K562 (cell line): Measurements from ENCODE around the gene PRRC2A. TPM values are rescaled to one million over a fixed set of nuclear protein-coding genes. Genes with fewer than 3 reads are reported as not detected.
A peak's percentile ranks its signal among the peaks of the same experiment; 100 is the strongest.

Experiments used
- ATAC-seq: fragments of 200-7000 bp; cut with Tn5 transposase; 3 replicates; pipeline ENCODE4 v1.9.1; 2020; ENCODE audit warnings: moderate library complexity
- BruUV-seq: library from RNA; stranded (reverse); fragments of 400-500 nt; replicated peaks from 2 replicates; lab custom pipeline; 2021; lab: Mats Ljungman, UMichigan
- CTCF ChIA-PET: fragments of 300-600 bp; formaldehyde crosslinking; extraction: SDS; loops from one replicate; lab custom pipeline; 2021; ENCODE audit warnings: low intra/inter-chr PET ratio; lab: Yijun Ruan, JAX
- POLR2A ChIA-PET: fragments of 300-600, 350-650 bp; sonication (Branson Sonifier 250); formaldehyde crosslinking; extraction: SDS; loops from one replicate; lab custom pipeline; 2021; ENCODE audit warnings: antibody characterized with exemption, inconsistent platforms; lab: Yijun Ruan, JAX
- DNase-seq, 4 experiments: peaks; one replicate each; pipeline versions ENCODE4 v3.0.0 to v3.0.0-alpha.2; 2011 to 2018; ENCODE audit warnings: low spot score in 3 of 4, mixed read lengths in 3 of 4; ENCODE audit errors: extremely low read depth in 1 of 4
- FAIRE-seq: peaks from 2 replicates; lab custom pipeline; 2011; peaks lifted over from hg19 to GRCh38; lab: Jason Lieb, UNC
- H2AFZ ChIP-seq: 2 replicates; pipeline ENCODE4 v1.6.0; 2011; ENCODE audit warnings: low read depth, low read length, control low read depth, inconsistent platforms
- H3K27ac ChIP-seq: fragments of 200-600 bp; 3 replicates; pipeline ENCODE4 v1.8.0; 2011; ENCODE audit warnings: low read depth, mild to moderate bottlenecking, control low read depth, inconsistent platforms, low read length, moderate library complexity, mixed read lengths; ENCODE audit errors: extremely low read depth
- H3K27me3 ChIP-seq, 2 experiments: fragments of 300-600 bp in 1 of 2; 2 replicates in 1 of 2; 3 replicates in 1 of 2; pipeline versions ENCODE4 v1.6.0 to v1.8.0; 2011; ENCODE audit warnings: inconsistent platforms in 2 of 2, low read length in 2 of 2, mild to moderate bottlenecking in 1 of 2, mixed read lengths in 1 of 2, moderate library complexity in 1 of 2; ENCODE audit not compliant: control insufficient read depth in 2 of 2, insufficient read depth in 2 of 2
- H3K36me3 ChIP-seq: fragments of 300-600 bp; 3 replicates; pipeline ENCODE4 v1.8.0; 2011; ENCODE audit warnings: mild to moderate bottlenecking, low read length, inconsistent platforms; ENCODE audit not compliant: control insufficient read depth, insufficient read depth
- H3K4me1 ChIP-seq, 2 experiments: fragments of 200-600 bp in 1 of 2; replicated peaks in 1 of 2; 2 replicates in 1 of 2; 3 replicates in 1 of 2; pipeline versions ENCODE4 v1.5.1 to v1.8.0; 2011; ENCODE audit warnings: inconsistent platforms in 2 of 2, low read length in 2 of 2, mild to moderate bottlenecking in 1 of 2, mixed read lengths in 1 of 2, moderate library complexity in 1 of 2; ENCODE audit not compliant: control insufficient read depth in 2 of 2, insufficient read depth in 2 of 2
- H3K4me2 ChIP-seq: 2 replicates; pipeline ENCODE4 v1.6.1; 2011; ENCODE audit warnings: low read length, control low read depth, inconsistent platforms, mixed read lengths; ENCODE audit not compliant: insufficient read depth
- H3K4me3 ChIP-seq: fragments of 200-600 bp; sonication (generic), shearing (Covaris generic); 2 replicates; pipeline ENCODE4 v1.5.1; 2016; ENCODE audit warnings: control low read depth, inconsistent platforms
- H3K79me2 ChIP-seq: fragments of 200-600 bp; 3 replicates; pipeline ENCODE4 v1.8.0; 2011; ENCODE audit warnings: low read length, inconsistent platforms; ENCODE audit not compliant: control insufficient read depth, insufficient read depth
- H3K9ac ChIP-seq, 2 experiments: 2 replicates each; pipeline versions ENCODE4 v1.6.0 to v1.6.1; 2011; ENCODE audit warnings: low read depth in 2 of 2, low read length in 2 of 2, control low read depth in 1 of 2, inconsistent platforms in 1 of 2, mild to moderate bottlenecking in 1 of 2, mixed read lengths in 1 of 2; ENCODE audit not compliant: insufficient read depth in 1 of 2
- H3K9me1 ChIP-seq: one replicate; pipeline ENCODE4 v1.6.0; 2011; ENCODE audit warnings: inconsistent platforms, mild to moderate bottlenecking, low read length, moderate library complexity; ENCODE audit not compliant: control insufficient read depth, insufficient read depth
- H3K9me3 ChIP-seq: replicated peaks from 2 replicates; pipeline ENCODE4 v1.5.1; 2011; ENCODE audit warnings: low read depth, low read length, inconsistent platforms; ENCODE audit not compliant: control insufficient read depth, insufficient read depth
- H4K20me1 ChIP-seq: replicated peaks from 2 replicates; pipeline ENCODE4 v1.6.1; 2011; ENCODE audit warnings: low read length, inconsistent platforms, mixed read lengths; ENCODE audit not compliant: control insufficient read depth, insufficient read depth
- ELF4 ChIP-seq: fragments of 450-650 bp; formaldehyde crosslinking; IDR thresholded peaks from 2 replicates; pipeline ENCODE4 v1.4.0; 2022; ENCODE audit warnings: missing genetic modification characterization
- ETS2 ChIP-seq: IDR thresholded peaks from 2 replicates; pipeline ENCODE4 v1.6.1; 2016; ENCODE audit warnings: borderline replicate concordance, missing genetic modification characterization, mild to moderate bottlenecking, moderate library complexity, missing compliant biosample characterization; ENCODE audit not compliant: poor library complexity, severe bottlenecking
- HNRNPK ChIP-seq: fragments of 200-400 bp; formaldehyde crosslinking; IDR thresholded peaks from one replicate; pipeline ENCODE4 v1.6.1; 2018; ENCODE audit warnings: mild to moderate bottlenecking, low read depth, low read length; ENCODE audit not compliant: poor library complexity, severe bottlenecking
- MECOM ChIP-seq: fragments of 250-450 bp; sonication (Bioruptor Pico); IDR thresholded peaks from 2 replicates; pipeline ENCODE4 v1.8.0; 2022; ENCODE audit warnings: inconsistent platforms
- NR2C2 ChIP-seq, 2 experiments: fragments of 200-800 bp in 1 of 2; sonication (Bioruptor generic) in 1 of 2; sonication (generic) in 1 of 2; formaldehyde crosslinking in 1 of 2; IDR thresholded peaks; 2 replicates each; pipeline versions ENCODE4 v1.6.1 to v1.8.0; 2016 to 2022; ENCODE audit warnings: mild to moderate bottlenecking in 1 of 2, missing compliant biosample characterization in 1 of 2, missing genetic modification characterization in 1 of 2, missing genetic modification reagents in 1 of 2
- POLR2A ChIP-seq: fragments of 450-650 bp; conservative IDR thresholded peaks from 2 replicates; pipeline ENCODE4 v1.6.1; 2016
- PRMT5 ChIP-seq: sonication (generic); formaldehyde crosslinking; IDR thresholded peaks from 2 replicates; pipeline ENCODE4 v1.5.0; 2020; ENCODE audit warnings: missing genetic modification reagents
- PURB ChIP-seq: sonication (generic); formaldehyde crosslinking; IDR thresholded peaks from 2 replicates; pipeline ENCODE4 v1.9.0; 2021; ENCODE audit warnings: low read depth, mild to moderate bottlenecking, missing genetic modification reagents
- RB1 ChIP-seq: fragments of 450-650 bp; IDR thresholded peaks from 2 replicates; pipeline ENCODE4 v1.6.1; 2017; ENCODE audit warnings: low read depth, mild to moderate bottlenecking
- SMARCB1 ChIP-seq: IDR thresholded peaks from 2 replicates; pipeline ENCODE4 v1.6.1; 2011; ENCODE audit warnings: improper control_type of control experiment, low read depth; ENCODE audit not compliant: insufficient read length
- STAT5B ChIP-seq: fragments of 250-450 bp; sonication (Bioruptor Pico); IDR thresholded peaks from 2 replicates; pipeline ENCODE4 v1.8.0; 2021; ENCODE audit warnings: mild to moderate bottlenecking, inconsistent platforms
- TEAD4 ChIP-seq, 2 experiments: sonication (generic) in 1 of 2; formaldehyde crosslinking in 1 of 2; IDR thresholded peaks; 2 replicates each; pipeline versions ENCODE4 v1.6.1 to v1.8.0; 2012 to 2022; ENCODE audit warnings: borderline replicate concordance in 1 of 2, inconsistent platforms in 1 of 2, low read length in 1 of 2, mild to moderate bottlenecking in 1 of 2, missing genetic modification reagents in 1 of 2
- ZNF165 ChIP-seq: fragments of 250-450 bp; sonication (Bioruptor Pico); IDR thresholded peaks from 2 replicates; pipeline ENCODE4 v1.4.0; 2020; ENCODE audit warnings: borderline replicate concordance
- ZNF347 ChIP-seq: fragments of 450-650 bp; formaldehyde crosslinking; IDR thresholded peaks from 2 replicates; pipeline ENCODE4 v1.4.0; 2020; ENCODE audit warnings: low read depth, mild to moderate bottlenecking, moderate library complexity
- WGBS: fragments of 100-300 bp; shearing (Covaris generic); methylation state at CpG from one replicate; pipeline ENCODE4 v1.1.6; 2016; ENCODE audit warnings: low coverage, mixed read lengths; ENCODE audit not compliant: insufficient coverage; ENCODE audit errors: missing lambda C conversion rate; 5-methylcytosine and 5-hydroxymethylcytosine counted together
- in situ Hi-C: fragments of 300-500 bp; cut with MboI; formaldehyde crosslinking; loops from 4 replicates; pipeline ENCODE4 v1.15.0; 2018; ENCODE audit warnings: inconsistent platforms, mixed read lengths
- intact Hi-C: fragments of 100-400 bp; cut with micrococcal nuclease; formaldehyde crosslinking; loops from 2 replicates; pipeline ENCODE4 v1.14.2; 2022
- polyA plus RNA-seq, 8 experiments: library from polyadenylated mRNA; depleted of rRNA in 4 of 8; stranded (reverse) in 5 of 8; unstranded in 3 of 8; fragments of >200 nt; fragmentation: Nextera tagmentation in 2 of 8; fragmentation: Illumina TruSeq in 1 of 8; extraction: Ambion mirVana in 2 of 8; extraction: Trizol in 1 of 8; gene quantifications; 2 replicates each; pipeline versions ENCODE4 v1.2.1 to v1.2.3, GENCODE V29; 2011 to 2014; ENCODE audit warnings: inconsistent platforms in 1 of 8, missing spikeins in 1 of 8
- total RNA-seq, 7 experiments: library from RNA; depleted of rRNA in 6 of 7; stranded (reverse); fragments of >200 nt in 6 of 7; fragmentation: Illumina TruSeq in 2 of 7; extraction: Trizol in 2 of 7; gene quantifications; 2 replicates each; pipeline versions ENCODE4 v1.2.1 to v1.2.3, GENCODE V29; 2011 to 2021; ENCODE audit warnings: low replicate concordance in 1 of 7
- TF ChIP-seq, protein P1 (sequence below): fragments of 450-650 bp; formaldehyde crosslinking; IDR thresholded peaks from 2 replicates; pipeline ENCODE4 v1.4.0; 2020; ENCODE audit warnings: mild to moderate bottlenecking
- TF ChIP-seq, protein P2 (sequence below): IDR thresholded peaks from 2 replicates; pipeline ENCODE4 v1.6.1; 2016; ENCODE audit warnings: missing genetic modification characterization, missing compliant biosample characterization

Gene PRRC2A
- total and polyA plus RNA-seq, 9 of the 15 experiments (the other 6 are each of a cell fraction or from before 2014, with no cell fraction given), result 1.0 to 332 (median 63.0) TPM

DNA sequence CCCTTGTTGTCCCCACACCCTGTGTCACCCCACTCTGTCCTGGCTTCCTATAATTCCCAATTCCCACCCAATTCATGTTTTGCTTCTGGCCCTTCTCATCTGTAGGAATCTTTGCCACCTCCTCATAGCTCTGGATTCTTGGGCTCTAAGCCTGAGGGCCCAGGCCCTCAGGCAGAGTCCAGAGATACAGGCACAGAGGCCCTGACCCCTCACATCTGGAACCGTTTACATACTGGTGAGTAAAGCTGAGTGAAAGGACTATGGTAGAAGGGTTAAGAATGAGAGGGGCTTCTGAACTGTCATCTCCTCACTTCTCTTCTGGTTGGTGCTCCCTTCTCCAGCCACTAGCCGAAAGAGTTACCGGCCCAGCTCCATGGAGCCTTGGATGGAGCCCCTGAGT is 13.6 kb downstream of the PRRC2A start:
- intact Hi-C loops, result no loop called here
- in situ Hi-C loops, result no loop called here
- H3K9me3 ChIP-seq, result no peaks in the 10 kb centered on the region
- ChIA-PET POLR2A (interaction anchor here (0.6 to 14.8 kb wide), 6 partner anchors 8 to 80 kb away, joined by 3 to 274 read pairs (median 48); partner anchors contain the start of genes APOM, BAG6, GPANK1 and PRRC2A), CTCF (no interaction called here)
- no peak overlapping the region for H3K9ac ChIP-seq
- no peak overlapping the region for H3K4me3 ChIP-seq
- peaks cover 27% of the 10 kb centered on the region for H4K20me1 ChIP-seq
- no peak for TF ChIP-seq POLR2A
- TF ChIP-seq PRMT5, result no peak
- TF ChIP-seq, protein P1, sequence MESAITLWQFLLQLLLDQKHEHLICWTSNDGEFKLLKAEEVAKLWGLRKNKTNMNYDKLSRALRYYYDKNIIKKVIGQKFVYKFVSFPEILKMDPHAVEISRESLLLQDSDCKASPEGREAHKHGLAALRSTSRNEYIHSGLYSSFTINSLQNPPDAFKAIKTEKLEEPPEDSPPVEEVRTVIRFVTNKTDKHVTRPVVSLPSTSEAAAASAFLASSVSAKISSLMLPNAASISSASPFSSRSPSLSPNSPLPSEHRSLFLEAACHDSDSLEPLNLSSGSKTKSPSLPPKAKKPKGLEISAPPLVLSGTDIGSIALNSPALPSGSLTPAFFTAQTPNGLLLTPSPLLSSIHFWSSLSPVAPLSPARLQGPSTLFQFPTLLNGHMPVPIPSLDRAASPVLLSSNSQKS (CRISPR knock-in tag), result no peak
- no peak for TF ChIP-seq RB1
- no peak for TF ChIP-seq HNRNPK
- no peak for TF ChIP-seq NR2C2 (CRISPR knock-in tag; IDR thresholded peaks at IDR 0.05)
- no peak for TF ChIP-seq NR2C2 (tag; IDR thresholded peaks at IDR 0.05)
- TF ChIP-seq ZNF347 (CRISPR knock-in tag), result no peak
- no peak for TF ChIP-seq SMARCB1
- TF ChIP-seq, protein P2, sequence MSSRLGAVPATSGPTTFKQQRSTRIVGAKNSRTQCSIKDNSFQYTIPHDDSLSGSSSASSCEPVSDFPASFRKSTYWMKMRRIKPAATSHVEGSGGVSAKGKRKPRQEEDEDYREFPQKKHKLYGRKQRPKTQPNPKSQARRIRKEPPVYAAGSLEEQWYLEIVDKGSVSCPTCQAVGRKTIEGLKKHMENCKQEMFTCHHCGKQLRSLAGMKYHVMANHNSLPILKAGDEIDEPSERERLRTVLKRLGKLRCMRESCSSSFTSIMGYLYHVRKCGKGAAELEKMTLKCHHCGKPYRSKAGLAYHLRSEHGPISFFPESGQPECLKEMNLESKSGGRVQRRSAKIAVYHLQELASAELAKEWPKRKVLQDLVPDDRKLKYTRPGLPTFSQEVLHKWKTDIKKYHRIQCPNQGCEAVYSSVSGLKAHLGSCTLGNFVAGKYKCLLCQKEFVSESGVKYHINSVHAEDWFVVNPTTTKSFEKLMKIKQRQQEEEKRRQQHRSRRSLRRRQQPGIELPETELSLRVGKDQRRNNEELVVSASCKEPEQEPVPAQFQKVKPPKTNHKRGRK (tag), result no peak
- TF ChIP-seq TEAD4 (IDR thresholded peaks at IDR 0.05; ENCODE audit: low read length), result no peak
- TF ChIP-seq TEAD4 (CRISPR knock-in tag; IDR thresholded peaks at IDR 0.05; ENCODE audit: borderline replicate concordance), result no peak
- TF ChIP-seq ELF4 (CRISPR knock-in tag), result no peak
- no peak for TF ChIP-seq ETS2 (tag)
- no peak for TF ChIP-seq MECOM
- no peak for TF ChIP-seq STAT5B (CRISPR knock-in tag)
- TF ChIP-seq PURB (CRISPR knock-in tag), result no peak
- TF ChIP-seq ZNF165 (CRISPR knock-in tag), result no peak
- no peak overlapping the region for H2AFZ ChIP-seq
- H3K36me3 ChIP-seq, result peaks cover 98% of the 10 kb centered on the region
- peaks cover 3 to 27% of the 10 kb centered on the region in 2 experiments; a peak in 4 of 5 replicates for H3K4me1 ChIP-seq
- no peak for ATAC-seq
- H3K9me1 ChIP-seq, result no peaks in the 10 kb centered on the region
- 87% methylated on average over 3 of the region's 3 CpGs for WGBS
- H3K27me3 ChIP-seq, result no peaks in the 10 kb centered on the region
- H3K27ac ChIP-seq, result no peak overlapping the region
- peaks cover 7% of the 10 kb centered on the region; the same call in 1 of the 3 replicates for H3K79me2 ChIP-seq
- FAIRE-seq, result peak; percentile 35
- no peak for DNase-seq
- BruUV-seq, result no TSS peak
- no peak overlapping the region for H3K4me2 ChIP-seq
